Embryonic facial prominence (tissue), 1 donor: ENCODE measurements around the gene KPNA5.
A peak's percentile ranks its signal among the peaks of the same experiment; 100 is the strongest.
"Not testable (repeated sequence)": the region's sequence is repeated elsewhere in the genome, so short reads cannot be mapped to it uniquely, and the experiment has no call there.

ENCODE experiments used
- DNase-seq: peaks from one replicate; pipeline ENCODE4 v3.0.0-alpha.2; 2016; ENCODE audit errors: extremely low spot score

KPNA5 gene

GRCh38 chr6:116680880-116681672, at the start of gene KPNA5:
Gene KPNA5 (plus strand): TSS chr6:116681211. CDS start chr6:116681335, 124 bp downstream.
- DNase-seq = peak; percentile 86

- no peak for DNase-seq
Measured at GRCh38 chr6:116631379-116631990, 49.5 kb upstream of the KPNA5 start.

- no peak for DNase-seq
Measured at GRCh38 chr6:116633685-116634084, 47.3 kb upstream of the KPNA5 start.

- no peak for DNase-seq
Measured at GRCh38 chr6:116648156-116648555, 32.9 kb upstream of the KPNA5 start.

- DNase-seq = no peak
Measured at GRCh38 chr6:116649129-116649528, 31.9 kb upstream of the KPNA5 start.

GRCh38 chr6:116651916-116652315, 29.1 kb upstream of the KPNA5 start:
- DNase-seq = no peak

GRCh38 chr6:116661594-116661993, 19.4 kb upstream of the KPNA5 start:
- no peak for DNase-seq

- no peak for DNase-seq
Measured at GRCh38 chr6:116662202-116662601, 18.8 kb upstream of the KPNA5 start.

- DNase-seq = no peak
Measured at GRCh38 chr6:116663308-116663707, 17.7 kb upstream of the KPNA5 start.

- not testable (repeated sequence) for DNase-seq
Measured at GRCh38 chr6:116664169-116664568, 16.8 kb upstream of the KPNA5 start.

- DNase-seq = no peak
Measured at GRCh38 chr6:116665464-116665863, 15.5 kb upstream of the KPNA5 start.

GRCh38 chr6:116666869-116667268, 14.1 kb upstream of the KPNA5 start:
- DNase-seq = no peak

- DNase-seq = no peak
Measured at GRCh38 chr6:116667623-116668022, 13.4 kb upstream of the KPNA5 start.

GRCh38 chr6:116672306-116672705, 8.7 kb upstream of the KPNA5 start:
- no peak for DNase-seq

- DNase-seq = no peak
Measured at GRCh38 chr6:116676021-116676420, 5.0 kb upstream of the KPNA5 start.

GRCh38 chr6:116682334-116682712, 1.3 kb downstream of the KPNA5 start:
- DNase-seq = no peak

- DNase-seq = no peak
Measured at GRCh38 chr6:116685437-116685993, 4.5 kb downstream of the KPNA5 start.

GRCh38 chr6:116686475-116687101, 5.6 kb downstream of the KPNA5 start:
- not testable (repeated sequence) for DNase-seq

- DNase-seq = no peak
Measured at GRCh38 chr6:116691154-116691553, 10.1 kb downstream of the KPNA5 start.

- DNase-seq = not testable (repeated sequence)
Measured at GRCh38 chr6:116692873-116693272, 11.9 kb downstream of the KPNA5 start.

- DNase-seq = not testable (repeated sequence)
Measured at GRCh38 chr6:116693275-116693674, 12.3 kb downstream of the KPNA5 start.

- DNase-seq = no peak
Measured at GRCh38 chr6:116695401-116695800, 14.4 kb downstream of the KPNA5 start.

- DNase-seq = no peak
Measured at GRCh38 chr6:116697480-116697879, 16.5 kb downstream of the KPNA5 start.
